ENCODE data around the gene NFATC2. TPM values are rescaled to one million over a fixed set of nuclear protein-coding genes. Genes with fewer than 3 reads are reported as not detected.

NFATC2 gene
- total and polyA plus RNA-seq, 2 of the 8 experiments (the other 6 are each of a cell fraction or from before 2014, with no cell fraction given), result 0.27 to 0.91 TPM

- TF ChIP-seq CHD7 (IDR thresholded peaks at IDR 0.05; ENCODE audit: insufficient replicate concordance, low read length), result no peak
Observed at GRCh38 chr20:51577432-51578144, 35.1 kb upstream of the NFATC2 start (continued).
